Transverse colon (tissue), 4 donors: ENCODE data around the gene NMRK1. TPM values are rescaled to one million over a fixed set of nuclear protein-coding genes. Genes with fewer than 3 reads are reported as not detected.

Experiments
- DNase-seq: peaks from one replicate; pipeline ENCODE4 v3.0.0-alpha.2; 2019
- H3K27ac ChIP-seq, 4 donors: fragments of 200-600 bp; sonication (generic); 2 replicates each; pipeline ENCODE4 v1.5.1; 2016 to 2018; ENCODE audit warnings: inconsistent platforms in 4 of 4
- H3K27me3 ChIP-seq: fragments of 200-600 bp; sonication (generic); 2 replicates; pipeline ENCODE4 v1.5.1; 2017; ENCODE audit warnings: inconsistent platforms
- H3K36me3 ChIP-seq, 4 donors: fragments of 200-600 bp; sonication (generic); 2 replicates each; pipeline ENCODE4 v1.5.1; 2017 to 2019; ENCODE audit warnings: inconsistent platforms in 4 of 4
- H3K4me1 ChIP-seq, 4 donors: fragments of 200-600 bp; sonication (generic); 2 replicates each; pipeline ENCODE4 v1.5.1; 2017 to 2020; ENCODE audit warnings: inconsistent platforms in 4 of 4
- H3K4me3 ChIP-seq, 4 donors: fragments of 200-600 bp; sonication (generic); 1 replicate in 1 of 4; 2 replicates in 3 of 4; pipeline versions ENCODE4 v1.5.1 to v1.6.1; 2017 to 2019; ENCODE audit warnings: inconsistent platforms in 4 of 4
- H3K9me3 ChIP-seq, 2 donors: fragments of 200-600 bp; sonication (generic); 2 replicates each; pipeline ENCODE4 v1.5.1; 2017 to 2019; ENCODE audit warnings: inconsistent platforms in 2 of 2
- CTCF ChIP-seq, 5 experiments: fragments of 200-600 bp in 3 of 5; fragments of 450-650 bp in 2 of 5; sonication (generic) in 3 of 5; IDR thresholded peaks; 1 replicate in 2 of 5; 2 replicates in 3 of 5; pipeline ENCODE4 v1.5.1; 2016 to 2017; ENCODE audit warnings: antibody characterized with exemption in 5 of 5, inconsistent platforms in 3 of 5, mild to moderate bottlenecking in 2 of 5, moderate library complexity in 1 of 5
- EP300 ChIP-seq: sonication (generic); formaldehyde crosslinking; IDR thresholded peaks from one replicate; pipeline ENCODE4 v1.6.1; 2017; ENCODE audit warnings: antibody characterized with exemption, low read depth
- POLR2A ChIP-seq: fragments of 450-650 bp; IDR thresholded peaks from one replicate; pipeline ENCODE4 v1.6.1; 2016; ENCODE audit warnings: antibody characterized with exemption, mild to moderate bottlenecking, moderate library complexity
- POLR2AphosphoS5 ChIP-seq, 3 donors: sonication (generic); formaldehyde crosslinking; IDR thresholded peaks; one replicate each; pipeline ENCODE4 v1.6.1; 2016; ENCODE audit warnings: antibody characterized with exemption in 3 of 3
- WGBS, 2 donors: methylation state at CpG; one replicate each; pipeline ENCODE4 v1.1.5; 2018; ENCODE audit warnings: low coverage in 1 of 2; 5-methylcytosine and 5-hydroxymethylcytosine counted together
- in situ Hi-C, 4 donors: fragments of 200-750 bp; cut with MboI; loops; one replicate each; pipeline versions ENCODE4 v1.15.0 to v1.15.1; 2017; ENCODE audit warnings: low sequenced_read_pairs in 3 of 4, low pct_ligation_motif_present in 1 of 4, low pct_unique_long_range_greater_than_20kb in 1 of 4
- intact Hi-C: fragments of 100-400 bp; cut with DNase I; formaldehyde crosslinking; loops from one replicate; pipeline ENCODE4 v1.15.1; 2023; ENCODE audit warnings: low total_unique reads
- small RNA-seq, 4 donors: library from RNA; depleted of rRNA; stranded (forward); fragments of <200 nt; gene quantifications; one replicate each; pipeline ENCODE3, GENCODE V24; 2016
- total RNA-seq, 4 donors: library from RNA; depleted of rRNA; stranded (reverse); fragments of >200 nt; gene quantifications; one replicate each; pipeline ENCODE4 v1.1.0, GENCODE V29; 2016

Gene NMRK1
- total RNA-seq, 4 donors from 2014 or later: 3.4 to 36.7 (median 21.6) TPM

- DNase-seq: no peak
- Histone ChIP-seq H3K4me3 (no peak overlapping the region), H3K4me1 (peaks cover 0 to 17% (median 8%) of the 10 kb centered on the region in 4 donors), H3K27me3 (no peaks in the 10 kb centered on the region), H3K27ac (no peak overlapping the region), H3K36me3 (no peaks in the 10 kb centered on the region), H3K9me3 (no peaks in the 10 kb centered on the region)
- 80 to 100% methylated on average over 1 of the region's 1 CpG for WGBS, 2 donors
- intact Hi-C loops: no loop called here
- TF ChIP-seq POLR2A (no peak), POLR2AphosphoS5 (IDR thresholded peaks at IDR 0.05) (no peak)
- in situ Hi-C loops: loop anchor here in 1 of 4 donors (10.0 kb wide), 1 partner anchor 55 kb away; no protein-coding TSS in a partner anchor
These were observed 68.3 kb downstream of the NMRK1 start for GRCh38 chr9:75019654-75020053.

- no peaks in the 10 kb centered on the region for H3K9me3 ChIP-seq
- no peaks in the 10 kb centered on the region for H3K27me3 ChIP-seq
- intact Hi-C loops (no loop called here), in situ Hi-C loops (no loop called here)
- no peaks in the 10 kb centered on the region for H3K36me3 ChIP-seq
- no peak for DNase-seq
- peaks cover 0 to 16% (median 5%) of the 10 kb centered on the region in 4 donors for H3K4me1 ChIP-seq
- no peak overlapping the region for H3K4me3 ChIP-seq
- no peak overlapping the region for H3K27ac ChIP-seq
- 93% methylated on average over 5 of the region's 5 CpGs for WGBS, 2 donors
- no peak for TF ChIP-seq POLR2A
- no peak for TF ChIP-seq CTCF (IDR thresholded peaks at IDR 0.05)
- TF ChIP-seq POLR2AphosphoS5 (IDR thresholded peaks at IDR 0.05): no peak
- no peak for TF ChIP-seq EP300
These were observed 68.9 kb downstream of the NMRK1 start for GRCh38 chr9:75019022-75019421.

- DNase-seq: no peak
- Histone ChIP-seq H3K4me3 (no peak overlapping the region), H3K4me1 (peaks cover 0 to 16% (median 5%) of the 10 kb centered on the region in 4 donors), H3K27ac (peak overlapping the region in 1 of 4 donors; percentile 10), H3K27me3 (no peaks in the 10 kb centered on the region), H3K36me3 (no peaks in the 10 kb centered on the region), H3K9me3 (no peaks in the 10 kb centered on the region)
- intact Hi-C loops (no loop called here), in situ Hi-C loops (no loop called here)
- 65 to 72% methylated on average over 3 of the region's 3 CpGs for WGBS, 2 donors
- TF ChIP-seq EP300: no peak
- no peak for TF ChIP-seq POLR2A
- no peak for TF ChIP-seq CTCF (IDR thresholded peaks at IDR 0.05)
- no peak for TF ChIP-seq POLR2AphosphoS5 (IDR thresholded peaks at IDR 0.05)
These were observed 70.6 kb downstream of the NMRK1 start for GRCh38 chr9:75017378-75017777.

GRCh38 chr9:75013735-75014134, 74.2 kb downstream of the NMRK1 start:
- WGBS, 2 donors: 80 to 83% methylated on average over 1 to 2 of the region's 2 CpGs
- Histone ChIP-seq H3K36me3 (no peaks in the 10 kb centered on the region), H3K4me1 (peaks cover 0 to 13% (median 3%) of the 10 kb centered on the region in 4 donors), H3K27me3 (no peaks in the 10 kb centered on the region), H3K27ac (no peak overlapping the region), H3K4me3 (no peak overlapping the region), H3K9me3 (no peaks in the 10 kb centered on the region)
- intact Hi-C loops (no loop called here), in situ Hi-C loops (no loop called here)
- TF ChIP-seq POLR2A (no peak), POLR2AphosphoS5 (IDR thresholded peaks at IDR 0.05) (no peak), EP300 (no peak)
- no peak for DNase-seq

Small RNAs within 50 kb of the gene (small RNA-seq; reads per million reads assigned to genes)
- gene RF02271: 0 reads per million in 4 donors

Other genes starting within 250 kb of the NMRK1 start
- gene TRPM6, start 200.2 kb downstream of the NMRK1 start, total RNA-seq: 100 to 1,000 TPM in 1 of 4 donors, 10 to 100 TPM in 3; 21.5 to 122 (median 51.6) TPM
- gene C9orf40, start 135.2 kb downstream of the NMRK1 start, total RNA-seq: 10 to 100 TPM in 2 of 4 donors, 1 to 10 TPM in 1, not detected in 1; 4.2 to 12.3 (median 10.6) TPM
- 10 to 100 TPM; 21.7 to 29.1 (median 25.1) TPM for gene CARNMT1, start 59.9 kb downstream of the NMRK1 start, total RNA-seq
- 10 to 100 TPM in 2 of 4 donors, 1 to 10 TPM in 1, under 1 TPM in 1; 0.60 to 37.8 (median 19.0) TPM for gene OSTF1, start 359 bp upstream of the NMRK1 start, total RNA-seq